Activated CD4-positive, alpha-beta T cell treated with anti-CD3 and anti-CD28 coated beads, Interleukin-2, amount 50 U/mL, for 24 hours (primary cell): ENCODE measurements around the gene TBC1D22A.

Experiments
- DNase-seq, 2 donors: peaks; one replicate each; pipeline ENCODE4 v3.0.0-alpha.2; 2020; ENCODE audit warnings: low read depth in 1 of 2, low spot score in 1 of 2

Gene TBC1D22A

GRCh38 chr22:46752988-46753310, 9.5 kb upstream of the TBC1D22A start:
- no peak for DNase-seq

GRCh38 chr22:46753360-46753759, 9.1 kb upstream of the TBC1D22A start:
- no peak for DNase-seq

- no peak for DNase-seq
Observed at GRCh38 chr22:46753761-46754109, 8.7 kb upstream of the TBC1D22A start.

- DNase-seq, result no peak
Observed at GRCh38 chr22:46754110-46754799, 8.2 kb upstream of the TBC1D22A start.

GRCh38 chr22:46754826-46755225, 7.6 kb upstream of the TBC1D22A start:
- DNase-seq, result no peak

- DNase-seq, result no peak
Observed at GRCh38 chr22:46755525-46755924, 6.9 kb upstream of the TBC1D22A start.

- no peak for DNase-seq
Observed at GRCh38 chr22:46756097-46756496, 6.4 kb upstream of the TBC1D22A start.

- no peak for DNase-seq
Observed at GRCh38 chr22:46757104-46757503, 5.3 kb upstream of the TBC1D22A start.

- DNase-seq, result no peak
Observed at GRCh38 chr22:46758121-46758520, 4.3 kb upstream of the TBC1D22A start.

DNA sequence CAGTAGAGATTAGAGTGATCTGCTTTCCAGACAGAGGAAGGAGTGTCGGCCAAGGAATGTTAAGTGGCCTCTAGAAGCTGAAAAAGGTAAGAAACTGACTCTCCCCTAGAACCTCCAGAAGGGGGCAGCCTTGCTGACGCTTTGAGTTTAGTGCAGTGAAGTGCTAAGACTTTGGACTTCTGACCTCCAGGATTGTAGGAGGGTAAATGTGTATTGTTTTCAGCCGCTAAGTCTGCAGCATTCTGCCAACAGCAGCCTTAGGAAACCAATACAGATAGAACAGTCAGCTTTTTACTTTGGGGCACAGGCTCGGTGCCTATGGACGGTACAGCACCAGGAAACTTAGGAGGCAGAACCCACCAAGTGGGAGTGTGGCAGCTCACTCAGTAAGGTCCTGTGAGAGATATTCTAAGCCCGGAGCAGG, 3.6 kb upstream of the TBC1D22A start:
- DNase-seq, result no peak

GRCh38 chr22:46761017-46761416, 1.4 kb upstream of the TBC1D22A start:
- no peak for DNase-seq

GRCh38 chr22:46761539-46762237, 762 bp upstream of the TBC1D22A start:
- DNase-seq, result no peak

- DNase-seq, result no peak
Observed at GRCh38 chr22:46763051-46763705, 728 bp downstream of the TBC1D22A start.

GRCh38 chr22:46764140-46764680, 1.8 kb downstream of the TBC1D22A start:
- DNase-seq, result no peak

DNA sequence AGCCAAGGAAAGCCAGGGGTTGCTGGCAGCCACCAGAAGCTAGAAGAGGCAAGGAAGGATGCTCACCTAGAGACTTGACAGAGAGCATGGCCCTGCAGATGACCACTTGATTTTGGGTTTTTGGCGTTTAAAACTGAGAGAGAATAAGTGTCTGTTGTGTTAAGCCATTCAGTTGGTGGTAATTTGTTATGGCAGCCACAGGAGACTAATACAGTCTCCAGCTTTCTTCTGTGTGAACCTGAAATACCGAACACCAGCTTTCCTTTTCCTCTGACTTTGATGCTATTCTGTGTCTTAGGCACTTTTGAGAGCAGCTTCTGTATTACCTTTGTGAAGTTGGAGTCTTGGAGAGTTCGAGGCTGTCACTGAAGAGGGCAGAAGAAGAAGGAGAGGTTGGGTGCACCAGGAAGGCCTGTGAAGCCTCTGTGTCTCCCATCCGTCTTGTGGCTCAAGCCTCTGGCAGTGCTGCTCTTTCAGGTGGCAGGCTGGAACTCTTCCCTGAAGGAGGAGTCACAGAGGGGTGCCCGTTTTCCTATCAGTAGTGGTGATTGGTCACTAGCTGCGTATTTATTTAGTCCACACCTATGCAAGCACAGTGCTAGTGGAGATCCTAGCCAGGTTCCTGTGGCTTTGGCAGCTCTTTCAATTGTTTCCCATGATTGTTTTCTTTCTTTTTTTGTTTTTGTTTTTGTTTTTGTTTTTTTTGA, 2.5 kb downstream of the TBC1D22A start:
- no peak for DNase-seq

DNA sequence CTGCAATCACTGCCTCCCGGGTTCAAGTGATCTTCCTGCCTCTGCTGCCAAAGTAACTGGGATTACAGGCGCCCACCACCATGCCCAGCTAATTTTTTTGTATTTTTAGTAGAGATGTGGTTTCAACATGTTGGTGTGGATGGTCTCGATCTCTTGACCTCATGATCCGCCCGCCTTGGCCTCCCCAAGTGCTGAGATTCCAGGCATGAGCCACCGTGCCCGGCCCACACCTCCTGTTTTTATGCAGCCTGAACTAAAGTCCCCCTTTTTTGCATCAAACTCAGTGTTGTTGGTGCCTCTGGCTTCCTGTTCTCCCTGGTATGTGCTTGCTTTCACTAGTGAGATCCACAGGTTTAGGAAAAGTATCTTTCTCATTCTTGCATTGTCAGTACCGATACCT, 4.2 kb downstream of the TBC1D22A start:
- DNase-seq, result no peak

DNA sequence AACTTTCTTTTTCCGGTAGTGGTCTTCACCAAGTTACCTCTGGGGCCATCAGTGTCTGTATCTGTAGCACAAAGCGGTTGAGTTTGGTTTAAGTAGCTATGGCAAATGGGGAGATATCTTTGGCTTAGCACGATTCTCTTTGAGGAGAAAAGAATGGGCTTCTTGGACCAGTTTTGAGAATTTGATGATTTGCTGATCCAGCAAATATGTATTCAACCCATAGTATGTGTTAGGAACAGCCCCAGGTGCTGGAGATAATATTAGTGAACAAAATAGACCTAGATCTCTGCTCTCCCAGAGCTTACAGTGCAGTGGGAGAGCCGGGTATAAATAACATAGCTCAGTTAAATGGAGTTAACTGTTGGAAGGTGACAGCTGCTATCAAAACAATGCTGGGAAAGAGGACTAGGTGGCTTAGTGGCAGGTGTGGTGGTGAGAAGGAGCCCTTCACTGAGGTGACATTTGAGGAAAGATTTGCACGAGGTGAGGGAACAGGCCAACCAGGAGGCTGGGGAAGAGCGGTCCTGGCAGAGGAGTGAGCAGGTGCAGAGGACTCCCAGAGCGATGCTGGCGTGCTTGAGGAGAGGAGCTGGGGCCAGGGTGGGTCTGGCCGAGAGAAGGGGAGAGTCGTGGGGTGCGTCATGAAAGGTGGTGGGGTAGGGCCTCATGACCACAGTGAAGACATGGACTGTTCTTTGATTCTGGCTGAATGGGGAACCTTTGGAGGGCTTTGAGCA, 5.0 kb downstream of the TBC1D22A start:
- DNase-seq, result no peak

DNA sequence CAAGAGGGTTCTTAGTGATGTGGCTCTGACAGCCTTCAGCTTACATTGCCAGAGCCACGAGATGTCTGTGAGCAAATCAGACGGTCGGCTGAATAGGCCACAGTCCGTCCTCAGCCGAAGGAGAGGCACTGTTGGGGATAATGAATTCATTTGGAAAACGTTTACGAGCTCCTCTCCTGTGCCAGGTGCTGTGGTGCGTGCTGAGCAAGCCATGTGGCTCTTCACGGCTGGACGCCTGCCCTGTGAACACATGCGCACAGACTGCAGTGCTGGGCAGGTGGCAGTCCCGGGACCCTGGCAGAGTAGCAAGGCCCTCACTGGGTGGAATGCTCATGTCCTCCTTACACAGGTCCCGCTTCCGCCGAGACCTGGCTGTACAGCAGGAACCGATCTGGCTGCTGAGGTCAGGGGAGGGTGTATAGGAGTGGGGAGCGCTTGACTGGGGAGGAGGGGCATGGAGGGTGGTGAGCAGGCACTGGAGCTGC, 6.8 kb downstream of the TBC1D22A start:
- DNase-seq, result no peak

DNA sequence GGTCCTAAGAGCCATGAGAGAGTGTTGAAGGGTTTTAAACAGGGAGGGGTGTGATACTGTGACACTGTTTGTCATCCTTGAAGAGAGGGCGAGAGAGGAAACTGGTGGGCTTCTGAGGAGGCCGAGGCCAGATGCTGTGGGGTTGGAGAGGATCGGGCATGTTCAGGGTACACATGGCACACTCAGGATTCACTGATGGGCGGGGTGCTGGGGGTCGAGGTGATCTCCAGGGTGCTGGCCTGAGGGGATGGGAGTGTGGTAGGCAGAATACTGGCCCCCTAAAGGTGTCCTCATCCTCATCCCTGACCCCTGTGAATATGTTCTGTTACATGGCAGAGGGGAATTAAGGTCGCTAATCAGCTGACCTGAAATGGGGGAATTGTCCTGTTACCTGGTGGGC, 7.3 kb downstream of the TBC1D22A start:
- DNase-seq, result no peak

GRCh38 chr22:46770151-46770641, 7.7 kb downstream of the TBC1D22A start:
- DNase-seq, result no peak

GRCh38 chr22:46770726-46771125, 8.3 kb downstream of the TBC1D22A start:
- no peak for DNase-seq
